Medulla oblongata (tissue), 1 donor: ENCODE data around the gene ZNF75A.

Experiments
- DNase-seq: peaks from one replicate; pipeline ENCODE4 v3.0.0-alpha.2; 2015; ENCODE audit errors: extremely low spot score

ZNF75A gene

GRCh38 chr16:3285131-3285530, 20.2 kb upstream of the ZNF75A start:
- no peak for DNase-seq

GRCh38 chr16:3289998-3290673, 15.2 kb upstream of the ZNF75A start:
- no peak for DNase-seq

- no peak for DNase-seq
Measured at GRCh38 chr16:3292604-3293003, 12.7 kb upstream of the ZNF75A start.

DNA sequence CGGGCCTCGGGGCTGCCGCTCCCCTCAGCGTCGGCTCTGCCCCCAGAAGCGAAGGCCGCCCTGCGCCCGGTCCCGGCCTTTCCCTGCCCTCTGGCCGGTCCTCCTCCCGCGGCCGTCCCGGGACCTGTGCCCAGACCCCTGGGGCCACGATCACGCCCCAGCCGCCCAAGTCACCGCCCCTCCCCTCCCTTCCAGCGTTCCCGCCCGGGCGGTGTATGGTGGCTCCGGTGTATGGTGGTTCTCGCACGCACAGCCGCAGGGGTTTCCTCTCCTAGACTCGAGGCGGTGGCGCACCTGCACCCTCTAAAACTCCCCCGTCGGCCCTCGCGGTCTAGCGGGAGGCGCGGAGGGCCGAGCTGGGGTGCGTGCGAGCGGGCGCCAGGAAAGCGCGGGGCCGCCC, 10.1 kb upstream of the ZNF75A start:
- DNase-seq: no peak

- DNase-seq: peak; percentile 13
Measured at GRCh38 chr16:3295783-3296182, 9.5 kb upstream of the ZNF75A start.

DNA sequence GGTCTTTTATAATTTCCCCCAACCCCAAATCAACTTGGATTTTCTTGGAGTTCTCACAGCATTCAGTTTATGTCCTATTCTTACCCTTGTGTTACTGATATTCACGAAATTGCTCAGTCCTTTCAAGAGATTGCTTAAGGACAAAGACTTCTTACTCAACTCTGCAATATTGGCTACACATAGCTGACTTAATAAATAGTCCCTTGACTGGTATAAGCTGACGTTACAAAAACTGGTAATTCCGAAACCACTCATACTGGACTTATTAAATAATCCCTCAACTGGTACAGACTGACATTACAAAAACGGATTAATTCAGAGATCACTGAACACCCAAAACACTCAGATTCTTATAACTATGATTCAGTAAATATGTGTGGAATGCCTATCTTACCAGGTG, 927 bp upstream of the ZNF75A start:
- no peak for DNase-seq

- peak; percentile 3 for DNase-seq
Measured at GRCh38 chr16:3306078-3306477, 781 bp downstream of the ZNF75A start.

DNA sequence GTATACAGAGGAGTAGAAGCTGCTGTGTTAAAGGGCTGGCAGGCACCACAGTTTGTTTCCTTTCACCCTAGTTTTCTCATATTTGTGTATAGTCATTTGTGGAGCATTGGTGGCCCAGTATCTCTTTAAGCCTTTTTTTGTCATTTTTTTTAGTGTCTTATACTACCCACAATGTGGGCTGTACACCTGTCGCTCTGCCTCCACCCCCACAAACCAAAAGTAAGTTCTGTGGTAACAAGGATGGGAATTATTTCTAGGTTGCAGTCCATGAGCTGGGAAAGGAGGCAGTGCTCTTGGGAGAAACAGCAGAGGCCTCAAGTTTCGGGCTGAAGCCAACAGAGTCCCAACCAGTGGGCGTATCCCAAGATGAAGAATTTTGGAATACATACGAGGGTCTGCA, 6.2 kb downstream of the ZNF75A start:
- DNase-seq: no peak

DNA sequence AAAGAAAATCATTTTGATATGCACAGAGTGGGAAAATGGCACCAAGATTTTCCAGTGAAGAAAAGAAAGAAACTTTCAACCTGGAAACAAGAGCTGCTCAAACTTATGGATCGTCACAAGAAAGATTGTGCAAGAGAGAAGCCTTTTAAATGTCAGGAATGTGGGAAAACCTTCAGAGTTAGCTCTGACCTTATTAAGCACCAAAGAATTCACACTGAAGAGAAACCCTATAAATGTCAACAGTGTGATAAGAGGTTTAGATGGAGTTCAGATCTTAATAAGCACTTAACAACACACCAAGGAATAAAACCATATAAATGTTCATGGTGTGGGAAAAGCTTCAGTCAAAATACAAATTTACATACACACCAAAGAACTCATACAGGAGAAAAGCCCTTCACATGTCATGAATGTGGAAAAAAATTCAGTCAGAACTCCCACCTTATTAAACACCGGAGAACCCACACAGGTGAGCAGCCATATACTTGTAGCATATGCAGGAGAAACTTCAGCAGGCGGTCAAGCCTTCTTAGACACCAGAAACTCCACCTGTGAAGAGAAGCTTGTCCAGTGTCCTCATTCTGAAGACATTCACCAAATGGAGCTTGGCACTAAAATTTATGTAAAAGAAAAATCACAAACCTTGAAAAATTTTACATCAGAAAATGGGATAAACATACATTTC, 12.2 kb downstream of the ZNF75A start:
- DNase-seq: no peak

- no peak for DNase-seq
Measured at GRCh38 chr16:3321816-3322215, 16.5 kb downstream of the ZNF75A start.

DNA sequence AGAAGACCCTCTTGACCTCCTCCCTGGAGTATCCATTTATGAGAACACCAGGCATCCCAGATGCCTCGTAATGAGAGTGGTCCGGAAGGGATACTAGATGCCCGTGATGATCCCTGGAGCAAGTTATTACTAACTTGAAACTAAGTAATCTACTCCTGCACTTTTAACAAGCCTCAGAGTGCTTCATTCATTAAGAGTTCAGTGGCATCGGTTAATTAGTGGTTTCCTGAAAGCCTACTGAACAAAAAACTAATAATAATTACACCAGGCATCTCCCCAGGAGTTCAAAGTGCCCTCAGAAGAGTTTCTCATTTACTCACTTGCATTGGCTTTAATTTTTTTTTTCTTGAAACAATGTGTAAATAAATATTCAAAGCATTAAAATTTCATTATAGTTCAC, 22.2 kb downstream of the ZNF75A start:
- no peak for DNase-seq

DNA sequence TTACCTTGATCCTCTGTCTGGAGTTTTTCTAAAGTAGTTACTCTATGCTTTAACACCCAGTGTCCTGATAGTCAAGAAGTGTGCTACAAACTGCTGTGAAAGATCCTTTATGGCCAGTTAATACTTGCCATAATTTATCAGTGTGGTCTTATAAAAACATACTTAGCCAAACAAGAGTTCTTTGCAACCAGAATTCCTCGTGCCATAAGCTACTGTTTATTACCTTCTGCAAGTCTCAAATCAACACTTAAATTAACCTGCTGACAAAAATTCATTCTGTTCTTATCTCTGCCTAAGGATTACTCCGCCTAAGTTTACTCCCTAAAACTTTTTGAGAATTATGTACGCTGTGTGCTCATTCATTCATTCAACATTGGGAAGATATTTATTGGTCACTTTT, 22.8 kb downstream of the ZNF75A start:
- no peak for DNase-seq

GRCh38 chr16:3328643-3329042, 23.3 kb downstream of the ZNF75A start:
- DNase-seq: no peak

DNA sequence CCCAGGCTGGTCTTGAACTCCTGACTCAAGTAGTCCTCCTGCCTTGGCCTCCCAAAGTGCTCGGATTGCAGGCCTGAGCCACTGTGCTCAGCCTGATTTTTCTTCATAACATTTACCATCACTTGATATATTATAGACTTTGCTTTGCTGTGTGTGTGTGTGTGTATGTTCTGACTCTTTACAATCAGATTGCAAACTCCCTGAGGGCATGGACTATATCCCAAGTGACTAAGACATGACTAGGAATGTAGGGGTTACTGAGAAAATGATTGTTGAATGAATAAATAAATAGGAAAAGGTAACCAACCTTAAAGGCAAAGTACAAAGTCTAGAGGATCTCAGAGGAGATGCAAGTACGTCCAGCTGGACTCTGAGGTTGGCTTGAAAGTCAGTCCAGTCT, 40.7 kb downstream of the ZNF75A start:
- no peak for DNase-seq

DNA sequence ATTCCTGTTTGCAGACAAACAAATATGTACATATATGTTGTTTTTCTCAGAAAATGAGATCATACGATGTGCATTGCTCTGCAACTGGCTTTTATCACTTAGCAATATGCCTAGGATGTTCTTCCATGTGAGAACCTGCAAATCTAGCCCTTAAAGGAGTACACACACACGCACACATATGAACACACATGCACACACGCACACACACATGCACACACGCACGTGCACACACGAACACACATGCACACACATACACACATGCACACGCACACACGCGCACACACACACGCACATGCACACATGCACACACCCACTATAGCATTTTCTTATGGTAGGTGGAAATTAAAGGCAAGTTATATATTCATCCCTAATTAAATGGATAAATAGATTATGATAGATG, 42.3 kb downstream of the ZNF75A start:
- no peak for DNase-seq

GRCh38 chr16:3348547-3349167, 43.4 kb downstream of the ZNF75A start:
- no peak for DNase-seq

GRCh38 chr16:3349175-3349574, 43.9 kb downstream of the ZNF75A start:
- DNase-seq: no peak

DNA sequence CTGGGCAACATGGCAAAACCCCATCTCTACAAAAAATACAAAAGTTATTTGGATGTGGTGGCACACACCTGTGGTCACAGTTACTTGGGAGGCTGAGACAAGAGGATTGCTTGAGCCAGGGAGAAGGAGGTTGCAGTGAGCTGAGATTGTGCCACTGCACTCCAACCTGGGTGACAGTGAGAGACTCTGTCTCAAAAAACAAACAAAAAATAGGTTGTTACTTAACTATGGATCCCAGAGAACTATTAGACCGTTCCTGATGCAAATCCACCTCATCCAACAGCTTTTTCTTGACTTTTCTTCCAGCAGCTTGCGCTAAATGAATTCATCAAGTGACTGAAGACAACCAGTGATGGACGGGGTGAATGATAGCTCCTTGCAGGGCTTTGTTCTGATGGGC, 50.3 kb downstream of the ZNF75A start, which contains the start of gene OR2C1:
Gene OR2C1, plus strand, starts transcription at position 301 of the 400 bp plus-strand sequence. Its CDS starts 52 bp downstream, at position 353.
- DNase-seq: no peak

GRCh38 chr16:3356118-3356517, 50.8 kb downstream of the ZNF75A start:
- no peak for DNase-seq

DNA sequence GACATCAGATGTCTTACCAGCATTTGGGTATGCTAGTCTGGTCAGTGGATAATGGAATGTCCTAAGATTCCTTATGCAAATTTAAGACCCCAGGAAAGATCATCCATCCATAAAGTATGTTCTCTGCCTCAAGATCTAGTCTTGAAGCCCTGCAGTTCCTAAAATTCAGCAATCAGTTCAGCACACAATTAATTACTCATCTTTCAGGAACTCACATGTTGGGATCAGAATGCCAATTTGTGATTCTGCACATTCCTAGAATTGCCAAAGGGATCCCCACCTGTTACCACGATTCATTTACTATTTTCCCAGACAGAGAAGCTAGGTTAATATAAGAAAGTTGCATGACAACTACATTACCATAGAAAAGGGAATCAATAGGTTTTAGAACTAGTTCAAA, 53.6 kb downstream of the ZNF75A start:
- no peak for DNase-seq

DNA sequence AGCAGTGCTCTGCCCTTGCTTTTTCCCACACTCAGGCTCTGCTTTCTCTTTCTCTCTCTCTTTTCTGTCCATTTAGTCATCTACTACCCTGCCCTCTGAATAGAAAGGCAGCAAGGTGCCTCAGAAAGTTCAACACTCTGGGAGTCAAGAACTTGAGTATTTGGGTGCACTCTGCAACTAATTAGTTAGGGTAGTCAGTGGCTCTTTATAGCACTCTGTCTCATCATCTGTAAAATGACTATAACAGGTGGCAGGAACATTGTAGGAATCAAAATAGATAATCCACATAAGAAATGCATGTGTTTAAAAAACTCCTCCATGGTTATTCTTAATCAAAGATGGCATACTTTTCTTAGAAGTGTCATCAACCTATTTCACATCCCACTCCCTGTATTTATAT, 57.6 kb downstream of the ZNF75A start:
- DNase-seq: no peak

- no peak for DNase-seq
Measured at GRCh38 chr16:3363793-3364192, 58.5 kb downstream of the ZNF75A start.

DNA sequence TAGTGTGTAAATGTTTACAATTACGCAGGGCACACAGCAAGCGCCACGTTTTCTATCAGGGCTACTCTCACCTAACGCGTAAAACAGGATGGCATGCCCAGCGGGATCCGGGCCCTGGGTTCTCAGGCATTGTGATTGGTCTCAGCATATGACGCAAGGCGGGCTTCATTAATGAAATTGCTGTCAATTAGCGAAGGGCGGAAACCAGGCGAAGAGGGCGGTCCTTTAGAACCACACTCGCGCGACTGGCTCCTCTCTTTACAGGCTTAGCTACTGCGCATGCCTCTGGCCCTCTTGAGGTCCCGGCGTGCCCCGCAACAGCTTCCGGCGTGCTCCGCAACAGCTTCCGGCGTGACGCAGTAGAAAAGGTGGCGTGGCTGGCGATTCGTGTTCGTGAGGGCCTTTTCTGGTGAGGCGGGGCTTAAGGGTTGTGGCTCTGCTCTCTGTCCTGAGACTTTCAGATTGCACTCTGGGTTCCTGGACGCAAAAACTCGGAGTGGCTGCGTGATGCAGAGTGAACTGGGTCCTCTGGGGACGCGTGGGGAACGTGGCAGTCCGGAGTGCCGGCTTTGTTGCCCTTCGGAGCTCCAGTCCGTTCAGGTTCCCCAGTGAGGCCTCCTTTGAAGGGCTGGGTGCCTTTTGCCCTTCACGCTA, 59.6 kb downstream of the ZNF75A start:
- peak; percentile 94 for DNase-seq
